Naive B cell (primary cell): ENCODE data around the gene ICAM2. TPM values are rescaled to one million over a fixed set of nuclear protein-coding genes. Genes with fewer than 3 reads are reported as not detected.

Experiments used
- ATAC-seq, 2 donors: fragments of 150-1000 bp; cut with Tn5 transposase; 2 replicates each; pipeline ENCODE4 v1.10.0; 2021; ENCODE audit warnings: low read depth in 2 of 2, mild to moderate bottlenecking in 2 of 2, moderate library complexity in 2 of 2
- DNase-seq: peaks from one replicate; pipeline ENCODE4 v3.0.0; 2022
- H3K27ac Mint-ChIP-seq, 6 donors: one replicate each; pipeline ENCODE4 v1.8.0; 2020 to 2022; ENCODE audit warnings: mild to moderate bottlenecking in 6 of 6, mixed read lengths in 6 of 6, moderate library complexity in 5 of 6, inconsistent platforms in 2 of 6
- H3K27me3 Mint-ChIP-seq, 3 donors: one replicate each; pipeline ENCODE4 v1.8.0; 2021 to 2022; ENCODE audit warnings: mixed read lengths in 3 of 3, mild to moderate bottlenecking in 1 of 3
- H3K36me3 Mint-ChIP-seq, 2 donors: one replicate each; pipeline ENCODE4 v1.8.0; 2020 to 2022; ENCODE audit warnings: mixed read lengths in 2 of 2, inconsistent platforms in 1 of 2, mild to moderate bottlenecking in 1 of 2
- H3K4me1 Mint-ChIP-seq, 3 donors: one replicate each; pipeline ENCODE4 v1.8.0; 2020 to 2022; ENCODE audit warnings: mixed read lengths in 3 of 3, inconsistent platforms in 1 of 3, mild to moderate bottlenecking in 1 of 3, moderate library complexity in 1 of 3
- H3K4me3 Mint-ChIP-seq, 8 donors: one replicate each; pipeline ENCODE4 v1.8.0; 2020 to 2022; ENCODE audit warnings: mild to moderate bottlenecking in 8 of 8, mixed read lengths in 8 of 8, moderate library complexity in 8 of 8, inconsistent platforms in 2 of 8
- H3K9me3 Mint-ChIP-seq, 7 donors: one replicate each; pipeline ENCODE4 v1.8.0; 2020 to 2022; ENCODE audit warnings: mixed read lengths in 7 of 7, mild to moderate bottlenecking in 5 of 7, inconsistent platforms in 2 of 7, moderate library complexity in 1 of 7
- polyA plus RNA-seq, 6 donors: library from polyadenylated mRNA; unstranded; fragments of 300-500 nt; fragmentation: Illumina TruSeq; gene quantifications; one replicate each; pipeline ENCODE4 v1.2.3, GENCODE V29; 2021; ENCODE audit warnings: low read depth in 6 of 6

ICAM2 gene
- polyA plus RNA-seq, 6 donors from 2014 or later: 214 to 346 (median 290) TPM

DNA sequence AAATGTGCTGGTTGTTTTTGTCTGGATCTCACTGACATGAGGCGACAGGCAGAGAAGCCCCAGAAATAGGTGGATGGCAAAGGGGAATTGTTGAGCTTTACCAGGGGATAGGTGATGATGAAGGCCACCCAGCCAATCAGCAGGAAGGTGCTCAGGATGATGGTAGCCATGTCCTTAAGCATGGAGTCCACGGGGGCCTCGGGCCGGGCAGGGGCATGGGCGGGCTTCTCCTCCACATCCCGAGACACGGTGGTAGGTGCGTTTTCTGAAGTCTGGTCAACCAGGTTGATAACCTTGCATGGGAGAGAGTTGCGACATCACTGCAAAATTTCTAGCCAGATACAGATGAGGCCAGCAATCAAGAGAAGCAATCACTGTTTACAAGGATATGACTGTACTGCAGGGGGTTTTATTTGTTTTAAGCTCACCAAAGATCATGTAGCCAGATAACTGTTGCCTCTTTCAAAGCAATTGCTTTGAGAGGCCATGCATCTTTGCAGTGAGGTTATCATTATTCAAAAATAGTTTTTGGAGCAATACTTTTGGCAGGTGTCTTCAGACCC, 37.3 kb upstream of the ICAM2 start:
- no peak for DNase-seq
- Mint-ChIP-seq H3K4me3 (no peak overlapping the region), H3K27ac (peak overlapping the region in 1 of 6 donors; percentile 64), H3K27me3 (no peaks in the 10 kb centered on the region), H3K36me3 (peaks cover 6 to 8% of the 10 kb centered on the region in 2 donors), H3K4me1 (peaks cover 14 to 21% (median 17%) of the 10 kb centered on the region in 3 donors), H3K9me3 (no peaks in the 10 kb centered on the region)
- no peak for ATAC-seq

DNA sequence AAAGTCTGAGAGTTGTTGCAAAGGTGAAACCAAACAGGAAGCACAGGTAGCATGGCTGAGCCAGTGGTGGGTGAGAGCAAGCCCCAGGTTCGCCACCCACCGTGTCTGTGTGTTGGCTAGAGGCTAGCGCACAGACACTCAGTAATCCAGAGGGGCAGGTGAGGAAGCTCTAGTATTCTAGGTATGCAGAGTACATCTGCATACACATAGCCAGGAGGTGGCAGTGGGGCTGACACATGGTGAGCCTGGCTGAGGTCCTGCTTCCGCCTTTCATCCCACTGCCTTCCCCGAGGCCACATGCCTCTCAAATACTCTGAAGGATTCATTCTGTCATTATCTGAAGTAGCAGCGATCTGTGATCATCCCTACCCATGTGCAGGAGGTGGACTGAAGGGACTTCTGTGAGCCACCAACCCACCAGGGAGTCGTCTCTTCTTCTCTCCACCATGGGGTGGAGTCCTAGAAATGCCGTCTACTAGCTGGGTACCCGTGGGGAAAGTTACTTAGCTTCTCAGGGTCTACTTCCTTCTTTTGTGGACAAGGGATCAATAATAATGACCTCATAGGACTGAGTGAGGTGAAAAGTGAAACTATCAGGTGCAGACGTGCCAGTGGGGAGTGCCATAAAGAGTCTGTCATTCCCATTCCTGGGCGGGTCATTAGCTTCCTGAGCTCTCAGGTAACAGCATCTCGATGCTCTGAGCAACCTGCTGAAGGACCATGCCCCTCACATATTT, 36.0 kb upstream of the ICAM2 start:
- DNase-seq (peak; percentile 30), ATAC-seq (peak; percentile 93 to 96)
- H3K4me3 Mint-ChIP-seq: peak overlapping the region in 2 of 8 donors; percentile 40 to 53
- H3K4me1 Mint-ChIP-seq: peaks cover 11 to 21% (median 15%) of the 10 kb centered on the region in 3 donors
- peaks cover 6 to 8% of the 10 kb centered on the region in 2 donors for H3K36me3 Mint-ChIP-seq
- H3K27ac Mint-ChIP-seq: peak overlapping the region in 5 of 6 donors; percentile 38 to 80 (median 55)
- no peaks in the 10 kb centered on the region for H3K9me3 Mint-ChIP-seq
- no peaks in the 10 kb centered on the region for H3K27me3 Mint-ChIP-seq

DNA sequence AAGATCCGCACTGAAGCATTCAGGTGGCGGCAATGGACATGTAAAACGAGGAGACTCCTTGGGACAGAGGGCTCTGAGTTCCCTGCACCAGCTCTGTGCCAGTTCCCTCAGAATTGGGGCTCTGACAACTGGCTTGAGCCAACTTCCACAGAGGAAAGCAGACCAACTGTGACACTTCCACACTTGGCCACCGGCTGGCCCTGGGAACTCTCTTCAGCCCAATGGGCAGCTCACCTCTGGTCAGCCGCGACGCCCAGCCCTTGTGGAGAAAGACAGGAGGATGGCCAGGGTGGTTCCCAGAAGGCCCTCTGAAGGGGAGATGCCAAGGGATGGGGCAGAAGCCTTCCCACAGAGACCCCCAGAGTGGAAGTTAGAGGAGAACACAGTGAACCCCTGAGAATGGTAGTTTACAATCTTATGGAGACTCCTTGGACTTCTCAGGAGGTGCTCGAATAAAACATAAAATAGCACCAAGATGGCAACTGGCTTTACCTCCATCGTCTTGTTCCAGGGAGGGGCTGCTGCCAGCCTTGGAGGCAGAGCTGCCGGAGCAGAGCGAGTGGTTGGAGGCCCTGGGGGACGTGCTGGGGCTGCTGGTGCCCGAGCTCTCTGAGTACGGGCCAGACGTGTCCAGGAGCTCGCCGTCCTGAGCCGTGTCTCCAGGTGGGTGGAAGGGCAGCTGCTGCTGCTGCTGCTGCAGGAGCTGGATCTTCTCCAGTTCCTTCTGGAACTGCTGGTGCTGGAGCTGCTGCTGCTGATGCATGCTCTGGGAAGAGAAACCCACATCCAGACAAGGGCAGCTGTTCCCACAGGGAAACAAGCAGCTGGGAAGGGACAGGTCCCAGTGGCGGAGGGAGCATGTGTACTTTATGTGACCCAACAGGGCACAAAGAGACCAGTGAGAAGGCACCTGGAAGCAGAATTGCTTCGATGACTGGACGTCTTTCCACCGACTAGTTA, 35.0 kb upstream of the ICAM2 start:
- H3K27me3 Mint-ChIP-seq: no peaks in the 10 kb centered on the region
- H3K27ac Mint-ChIP-seq: peak overlapping the region in 1 of 6 donors; percentile 69
- ATAC-seq (no peak), DNase-seq (no peak)
- H3K4me3 Mint-ChIP-seq: no peak overlapping the region
- peaks cover 3 to 7% of the 10 kb centered on the region in 2 donors for H3K36me3 Mint-ChIP-seq
- H3K9me3 Mint-ChIP-seq: no peaks in the 10 kb centered on the region
- H3K4me1 Mint-ChIP-seq: peaks cover 17 to 26% (median 24%) of the 10 kb centered on the region in 3 donors

DNA sequence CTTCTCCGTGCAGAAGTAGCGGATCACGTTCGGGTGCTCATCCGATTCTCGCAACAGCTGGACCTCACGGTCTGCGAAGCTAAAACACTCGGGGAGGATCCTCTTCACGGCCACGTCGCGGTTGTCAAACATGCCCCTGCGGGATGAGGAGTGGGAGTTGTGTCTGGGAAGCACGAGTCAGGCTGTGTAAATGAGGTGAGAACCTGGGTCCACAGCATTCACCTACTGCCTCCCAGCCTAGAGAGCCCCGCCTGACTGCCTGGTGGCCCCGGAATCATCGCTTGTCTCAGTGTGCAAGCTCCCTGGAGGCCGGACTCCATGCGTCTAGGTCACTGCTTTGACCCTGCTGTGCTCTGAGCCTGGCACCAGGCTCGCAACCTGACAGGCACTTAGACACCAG, 33.9 kb upstream of the ICAM2 start:
- DNase-seq: no peak
- peaks cover 17 to 30% (median 24%) of the 10 kb centered on the region in 3 donors for H3K4me1 Mint-ChIP-seq
- H3K27me3 Mint-ChIP-seq: no peaks in the 10 kb centered on the region
- H3K27ac Mint-ChIP-seq: no peak overlapping the region
- H3K9me3 Mint-ChIP-seq: peaks cover 0 to 2% (median 0%) of the 10 kb centered on the region in 7 donors
- no peak overlapping the region for H3K4me3 Mint-ChIP-seq
- H3K36me3 Mint-ChIP-seq: no peaks in the 10 kb centered on the region
- no peak for ATAC-seq

DNA sequence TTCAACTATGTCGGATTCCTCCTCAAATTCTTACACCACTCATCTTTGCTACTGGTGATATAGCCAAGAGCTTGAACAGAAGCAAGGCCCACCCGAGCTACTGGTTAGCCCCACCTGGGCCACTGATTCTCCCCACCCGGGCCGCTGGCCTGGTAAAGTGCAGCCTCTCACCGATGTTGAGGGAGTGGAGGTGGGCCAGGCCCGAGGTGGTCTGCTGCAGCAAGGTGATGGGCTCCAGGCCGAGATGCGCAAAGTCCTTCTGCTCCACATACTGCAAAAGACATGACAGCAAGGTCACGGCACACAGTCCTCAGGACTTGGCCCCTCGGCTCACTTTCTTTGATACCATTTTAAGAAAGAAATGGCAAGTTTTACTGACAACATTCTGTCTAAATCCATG, 32.7 kb upstream of the ICAM2 start:
- no peak overlapping the region for H3K4me3 Mint-ChIP-seq

DNA sequence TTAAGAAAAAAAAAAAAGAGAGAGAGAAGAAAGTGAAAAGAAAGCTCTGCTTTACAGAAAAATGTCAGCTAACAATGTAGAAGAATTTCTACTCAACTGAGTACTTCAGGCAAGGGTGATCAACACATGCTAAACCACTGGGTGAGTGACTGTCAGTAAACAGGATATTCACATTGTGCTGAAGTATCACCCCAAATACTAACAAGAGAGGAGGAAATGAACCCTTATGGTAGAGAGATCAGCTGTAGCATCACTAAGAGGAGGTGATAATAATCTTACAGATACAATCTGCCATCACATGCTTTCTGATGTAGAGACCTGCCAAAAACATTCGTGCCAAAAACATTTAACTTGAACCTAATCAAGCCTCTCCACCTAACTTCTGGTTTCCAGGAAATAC, 30.7 kb upstream of the ICAM2 start:
- DNase-seq (no peak), ATAC-seq (peak; percentile 85)
- Mint-ChIP-seq H3K9me3 (peaks cover 0 to 2% (median 0%) of the 10 kb centered on the region in 7 donors), H3K27me3 (no peaks in the 10 kb centered on the region), H3K4me1 (peaks cover 12 to 18% (median 17%) of the 10 kb centered on the region in 3 donors), H3K4me3 (no peak overlapping the region), H3K36me3 (peaks cover 0 to 5% of the 10 kb centered on the region in 2 donors), H3K27ac (peak overlapping the region in 3 of 6 donors; percentile 52 to 84 (median 67))

More for the DNA sequence above, 32.7 kb upstream of the ICAM2 start:
- Mint-ChIP-seq H3K27me3 (no peaks in the 10 kb centered on the region), H3K4me1 (peaks cover 17 to 30% (median 24%) of the 10 kb centered on the region in 3 donors), H3K36me3 (no peaks in the 10 kb centered on the region), H3K9me3 (peaks cover 0 to 2% (median 0%) of the 10 kb centered on the region in 7 donors), H3K27ac (no peak overlapping the region)
- DNase-seq (no peak), ATAC-seq (no peak)

DNA sequence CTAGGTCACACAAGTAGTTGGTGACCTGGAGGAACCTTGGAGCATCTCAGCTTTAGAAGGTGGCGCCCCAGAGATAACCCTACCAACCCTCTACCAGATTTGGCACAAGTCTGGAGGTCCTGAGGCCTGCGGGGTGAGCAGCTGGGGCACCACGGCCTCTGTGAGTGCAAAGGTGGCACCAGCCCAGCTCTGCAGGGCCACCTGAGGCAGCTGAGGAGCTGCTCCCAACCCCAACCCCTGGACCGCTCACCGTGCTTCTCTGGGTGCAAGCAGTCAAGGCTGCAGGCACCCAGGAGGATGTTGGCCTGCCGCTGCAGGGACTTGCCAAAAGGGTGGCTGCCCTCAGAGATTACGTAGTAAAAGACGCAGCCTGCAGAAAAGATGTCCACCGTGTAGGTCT, 28.4 kb upstream of the ICAM2 start:
- Mint-ChIP-seq H3K36me3 (peaks cover 10 to 11% of the 10 kb centered on the region in 2 donors), H3K9me3 (peaks cover 0 to 2% (median 0%) of the 10 kb centered on the region in 7 donors), H3K4me1 (peaks cover 10 to 16% (median 12%) of the 10 kb centered on the region in 3 donors), H3K4me3 (no peak overlapping the region), H3K27me3 (no peaks in the 10 kb centered on the region), H3K27ac (peak overlapping the region in 2 of 6 donors; percentile 11 to 86)
- no peak for ATAC-seq
- DNase-seq: no peak

DNA sequence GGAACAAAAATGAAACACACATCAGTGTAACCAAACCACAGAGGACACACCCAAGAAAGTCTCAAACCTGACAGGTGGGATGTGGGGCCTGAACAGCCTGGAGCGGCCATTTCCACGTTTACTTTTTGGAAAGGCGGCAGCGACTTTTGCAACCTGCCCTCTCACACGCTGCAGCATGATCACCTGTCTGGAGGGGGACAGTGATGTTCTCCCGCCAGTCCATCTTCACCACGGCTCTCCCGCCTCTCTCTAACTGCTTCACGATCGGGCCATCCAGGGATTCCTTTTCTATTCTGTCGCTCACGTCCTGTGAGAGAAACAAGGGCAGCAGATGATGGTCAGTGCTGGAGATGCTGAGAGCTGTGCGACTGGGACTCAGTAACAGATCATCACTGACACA, 24.7 kb upstream of the ICAM2 start:
- peaks cover 11 to 17% of the 10 kb centered on the region in 2 donors for H3K36me3 Mint-ChIP-seq
- no peaks in the 10 kb centered on the region for H3K27me3 Mint-ChIP-seq
- H3K9me3 Mint-ChIP-seq: peaks cover 0 to 2% (median 0%) of the 10 kb centered on the region in 7 donors

DNA sequence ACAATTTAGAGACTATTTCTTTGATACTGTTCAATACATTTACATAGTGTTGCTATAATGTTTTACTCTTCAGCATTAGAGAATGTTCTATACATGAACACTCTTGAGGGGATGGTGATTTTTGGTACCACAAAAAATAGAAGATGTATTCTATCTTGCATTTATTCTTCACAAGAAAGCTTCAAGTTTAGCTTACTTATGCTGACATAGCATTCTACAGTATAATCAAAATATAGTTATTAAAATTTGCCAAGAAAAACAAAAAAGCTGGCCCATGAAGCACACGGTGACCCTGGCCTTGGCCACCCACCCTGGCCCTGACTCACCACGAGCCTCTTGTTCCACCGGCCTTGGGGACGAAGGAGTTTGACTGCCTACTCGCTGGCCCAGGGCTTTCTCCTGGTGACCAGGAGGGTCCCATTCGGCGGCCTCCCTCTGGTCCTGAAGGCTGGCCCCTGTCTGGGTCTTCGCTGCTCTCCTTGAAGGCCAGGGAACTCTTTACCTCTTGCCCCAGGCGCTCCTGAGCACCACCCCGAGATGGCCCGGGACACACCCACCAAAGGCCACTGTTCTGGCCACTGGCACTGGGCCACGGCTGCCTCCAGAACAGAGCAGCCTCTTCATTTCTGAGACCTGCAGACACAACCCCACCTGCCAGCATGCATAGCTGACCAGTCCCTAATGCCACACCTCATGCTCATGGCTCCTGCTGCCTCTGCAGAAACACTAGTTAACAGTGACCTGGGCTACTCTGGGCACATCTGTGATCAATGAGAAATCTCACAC, 22.5 kb upstream of the ICAM2 start:
- H3K27me3 Mint-ChIP-seq: no peaks in the 10 kb centered on the region
- no peaks in the 10 kb centered on the region for H3K4me1 Mint-ChIP-seq
- no peak overlapping the region for H3K27ac Mint-ChIP-seq
- no peaks in the 10 kb centered on the region for H3K9me3 Mint-ChIP-seq
- ATAC-seq: no peak
- H3K4me3 Mint-ChIP-seq: no peak overlapping the region
- peaks cover 11 to 17% of the 10 kb centered on the region in 2 donors for H3K36me3 Mint-ChIP-seq
- no peak for DNase-seq

More for the DNA sequence above, 24.7 kb upstream of the ICAM2 start:
- H3K27ac Mint-ChIP-seq: peak overlapping the region in 1 of 6 donors; percentile 36
- no peak for DNase-seq
- ATAC-seq: no peak
- H3K4me1 Mint-ChIP-seq: peaks cover 0 to 4% (median 1%) of the 10 kb centered on the region in 3 donors
- no peak overlapping the region for H3K4me3 Mint-ChIP-seq

DNA sequence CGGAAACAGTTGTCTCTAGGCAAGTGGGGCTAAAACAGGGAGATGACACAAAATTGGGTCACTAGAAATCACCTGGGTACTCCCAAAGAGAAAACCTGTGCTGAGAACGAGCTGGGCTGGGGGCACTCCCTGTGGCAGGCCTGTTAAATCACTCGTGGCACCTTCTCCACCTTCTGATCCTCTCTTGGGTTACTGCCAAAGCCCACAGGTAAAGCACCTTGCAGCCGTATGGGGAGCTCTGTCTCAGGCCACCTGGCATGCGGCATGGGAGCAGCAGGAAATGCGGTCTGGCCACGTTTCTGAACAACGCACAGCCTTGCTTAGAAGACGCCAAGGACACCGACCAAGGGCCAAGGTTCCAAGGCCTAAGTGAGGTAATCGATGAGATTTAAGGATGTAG, 21.5 kb upstream of the ICAM2 start:
- Mint-ChIP-seq H3K9me3 (no peaks in the 10 kb centered on the region), H3K36me3 (peaks cover 11 to 17% of the 10 kb centered on the region in 2 donors), H3K27me3 (no peaks in the 10 kb centered on the region), H3K4me1 (no peaks in the 10 kb centered on the region), H3K27ac (peak overlapping the region in 2 of 6 donors; percentile 54 to 57), H3K4me3 (no peak overlapping the region)
- ATAC-seq (no peak), DNase-seq (no peak)

DNA sequence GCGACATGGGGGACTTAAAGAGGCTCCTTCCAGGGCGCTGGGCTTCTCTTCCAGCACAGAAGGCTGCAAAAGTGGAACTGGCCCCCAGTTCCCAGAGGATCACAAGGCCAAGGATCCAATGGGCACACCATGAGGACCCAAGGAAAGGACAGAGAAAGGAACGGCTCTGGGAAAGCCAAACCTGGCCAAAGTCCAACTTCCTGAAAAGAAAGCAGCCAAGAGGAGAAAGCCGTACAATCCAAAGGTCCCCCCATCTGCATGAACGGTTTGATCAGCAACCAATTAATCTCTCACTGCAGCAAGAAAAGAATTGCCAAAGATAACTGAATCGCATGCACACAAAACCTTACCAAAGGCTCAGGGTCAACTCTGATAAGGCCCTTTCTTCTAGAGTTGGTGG, 19.8 kb upstream of the ICAM2 start:
- H3K4me1 Mint-ChIP-seq: no peaks in the 10 kb centered on the region
- H3K4me3 Mint-ChIP-seq: no peak overlapping the region
- H3K27ac Mint-ChIP-seq: no peak overlapping the region
- no peaks in the 10 kb centered on the region for H3K27me3 Mint-ChIP-seq
- ATAC-seq (no peak), DNase-seq (no peak)
- peaks cover 6 to 10% of the 10 kb centered on the region in 2 donors for H3K36me3 Mint-ChIP-seq
- H3K9me3 Mint-ChIP-seq: no peaks in the 10 kb centered on the region

DNA sequence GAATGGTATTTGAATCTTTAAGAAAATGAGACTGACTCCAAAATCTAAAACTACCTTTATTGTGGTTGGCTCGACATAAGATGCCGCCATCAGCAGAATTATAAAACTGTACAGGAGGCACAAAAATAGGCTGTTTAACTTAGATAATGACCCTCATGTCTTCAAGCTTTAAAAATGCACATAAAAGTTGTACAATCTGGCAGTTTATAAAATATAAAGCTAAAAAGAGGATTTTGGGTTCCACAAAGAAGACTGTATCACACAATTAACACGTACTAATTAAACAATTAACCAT, 18.6 kb upstream of the ICAM2 start:
- Mint-ChIP-seq H3K9me3 (no peaks in the 10 kb centered on the region), H3K4me3 (no peak overlapping the region), H3K27ac (no peak overlapping the region), H3K27me3 (no peaks in the 10 kb centered on the region), H3K4me1 (no peaks in the 10 kb centered on the region), H3K36me3 (peaks cover 0 to 7% of the 10 kb centered on the region in 2 donors)
- ATAC-seq: no peak
- no peak for DNase-seq
